H4 (cell line): ENCODE data around the gene NECTIN3. TPM values are rescaled to one million over a fixed set of nuclear protein-coding genes. Genes with fewer than 3 reads are reported as not detected.
A peak's percentile ranks its signal among the peaks of the same experiment; 100 is the strongest.

Source experiments
- DNase-seq: peaks from one replicate; pipeline ENCODE4 v3.0.0-alpha.2; 2015; ENCODE audit warnings: low spot score
- total RNA-seq: library from RNA; depleted of rRNA; stranded (reverse); fragments of >200 nt; shearing (Covaris generic); gene quantifications from 2 replicates; pipeline ENCODE4 v1.2.3, GENCODE V29; 2014

Gene NECTIN3
- total RNA-seq, 1 experiment from 2014 or later: 68.3 TPM

- DNase-seq: no peak
These were observed 128.4 kb downstream of the NECTIN3 start for GRCh38 chr3:111200027-111200426.

- DNase-seq: no peak
These were observed 138.5 kb downstream of the NECTIN3 start for GRCh38 chr3:111210003-111210711.

GRCh38 chr3:111210866-111211564 lies 139.4 kb downstream of the NECTIN3 start:
- no peak for DNase-seq

- DNase-seq: no peak
These were observed 140.9 kb downstream of the NECTIN3 start for GRCh38 chr3:111212511-111212910.

- DNase-seq: no peak
These were observed 143.9 kb downstream of the NECTIN3 start for GRCh38 chr3:111215481-111215880.

- no peak for DNase-seq
These were observed 147.0 kb downstream of the NECTIN3 start for GRCh38 chr3:111218615-111219014.

- peak; percentile 60 for DNase-seq
These were observed 155.6 kb downstream of the NECTIN3 start for GRCh38 chr3:111227216-111227615.

GRCh38 chr3:111229301-111229700 lies 157.7 kb downstream of the NECTIN3 start:
- DNase-seq: no peak

- peak; percentile 24 for DNase-seq
These were observed 165.5 kb downstream of the NECTIN3 start for GRCh38 chr3:111236836-111237713.

GRCh38 chr3:111237946-111238345 lies 166.3 kb downstream of the NECTIN3 start:
- DNase-seq: no peak

- DNase-seq: no peak
These were observed 167.3 kb downstream of the NECTIN3 start for GRCh38 chr3:111238885-111239284.

- no peak for DNase-seq
These were observed 170.3 kb downstream of the NECTIN3 start for GRCh38 chr3:111241960-111242359.
